AG04449 (cell line): Measurements from ENCODE around the gene NELL1.

ENCODE experiments used
- CTCF ChIA-PET: fragments of 350-600 bp; formaldehyde crosslinking; extraction: SDS; loops from one replicate; lab custom pipeline; 2021; ENCODE audit warnings: antibody characterized with exemption; lab: Yijun Ruan, JAX
- POLR2A ChIA-PET: fragments of 400-600, 350-600 bp; formaldehyde crosslinking; extraction: SDS; loops from one replicate; lab custom pipeline; 2020; ENCODE audit warnings: antibody characterized with exemption, inconsistent platforms; lab: Yijun Ruan, JAX
- DNase-seq: peaks from one replicate; pipeline ENCODE4 v3.0.0-alpha.2; 2010; ENCODE audit warnings: low read depth, low spot score
- H3K4me3 ChIP-seq: 2 replicates; pipeline ENCODE4 v1.5.1; 2011; ENCODE audit warnings: low read depth, mild to moderate bottlenecking, control low read depth, low read length
- TF ChIP-seq, protein P1 (sequence below): IDR thresholded peaks from one replicate; pipeline ENCODE4 v1.5.1; 2011; ENCODE audit warnings: mild to moderate bottlenecking, moderate library complexity, low read length, control low read depth, inconsistent platforms; ENCODE audit not compliant: insufficient read depth; ENCODE audit errors: missing control alignments

Gene NELL1

DNA sequence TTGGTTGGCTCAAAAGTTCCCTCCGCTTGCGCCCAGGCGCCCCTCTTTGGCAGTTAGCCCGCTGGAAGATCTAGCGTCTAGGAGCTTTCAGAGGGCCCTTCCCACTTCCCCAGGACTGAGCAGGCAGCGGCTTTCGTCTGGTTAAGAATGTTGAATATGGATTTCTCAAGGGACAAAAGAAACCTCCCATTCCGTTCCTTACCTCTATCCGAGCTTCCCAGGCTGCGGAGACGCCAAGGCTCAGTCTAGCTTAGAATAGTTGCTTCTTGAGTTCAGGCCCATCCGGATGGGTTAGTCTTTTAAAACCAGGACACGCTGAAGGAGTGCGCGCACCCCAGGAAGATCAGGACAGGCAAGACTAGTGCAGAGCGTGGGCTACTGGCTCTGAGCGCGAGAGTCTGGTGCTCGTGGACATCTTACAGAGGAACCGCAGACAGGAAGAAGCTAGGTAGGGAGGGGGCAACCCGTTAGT lies 1.6 kb downstream of the NELL1 start:
- DNase-seq = no peak
- ChIA-PET POLR2A (no interaction called here), CTCF (interaction anchor here (1.1 to 2.7 kb wide), 2 partner anchors 19 to 22 kb away, joined by 3 to 17 read pairs; no protein-coding TSS in a partner anchor)
- TF ChIP-seq, protein P1, sequence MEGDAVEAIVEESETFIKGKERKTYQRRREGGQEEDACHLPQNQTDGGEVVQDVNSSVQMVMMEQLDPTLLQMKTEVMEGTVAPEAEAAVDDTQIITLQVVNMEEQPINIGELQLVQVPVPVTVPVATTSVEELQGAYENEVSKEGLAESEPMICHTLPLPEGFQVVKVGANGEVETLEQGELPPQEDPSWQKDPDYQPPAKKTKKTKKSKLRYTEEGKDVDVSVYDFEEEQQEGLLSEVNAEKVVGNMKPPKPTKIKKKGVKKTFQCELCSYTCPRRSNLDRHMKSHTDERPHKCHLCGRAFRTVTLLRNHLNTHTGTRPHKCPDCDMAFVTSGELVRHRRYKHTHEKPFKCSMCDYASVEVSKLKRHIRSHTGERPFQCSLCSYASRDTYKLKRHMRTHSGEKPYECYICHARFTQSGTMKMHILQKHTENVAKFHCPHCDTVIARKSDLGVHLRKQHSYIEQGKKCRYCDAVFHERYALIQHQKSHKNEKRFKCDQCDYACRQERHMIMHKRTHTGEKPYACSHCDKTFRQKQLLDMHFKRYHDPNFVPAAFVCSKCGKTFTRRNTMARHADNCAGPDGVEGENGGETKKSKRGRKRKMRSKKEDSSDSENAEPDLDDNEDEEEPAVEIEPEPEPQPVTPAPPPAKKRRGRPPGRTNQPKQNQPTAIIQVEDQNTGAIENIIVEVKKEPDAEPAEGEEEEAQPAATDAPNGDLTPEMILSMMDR = no peak
- H3K4me3 ChIP-seq = no peak overlapping the region

DNA sequence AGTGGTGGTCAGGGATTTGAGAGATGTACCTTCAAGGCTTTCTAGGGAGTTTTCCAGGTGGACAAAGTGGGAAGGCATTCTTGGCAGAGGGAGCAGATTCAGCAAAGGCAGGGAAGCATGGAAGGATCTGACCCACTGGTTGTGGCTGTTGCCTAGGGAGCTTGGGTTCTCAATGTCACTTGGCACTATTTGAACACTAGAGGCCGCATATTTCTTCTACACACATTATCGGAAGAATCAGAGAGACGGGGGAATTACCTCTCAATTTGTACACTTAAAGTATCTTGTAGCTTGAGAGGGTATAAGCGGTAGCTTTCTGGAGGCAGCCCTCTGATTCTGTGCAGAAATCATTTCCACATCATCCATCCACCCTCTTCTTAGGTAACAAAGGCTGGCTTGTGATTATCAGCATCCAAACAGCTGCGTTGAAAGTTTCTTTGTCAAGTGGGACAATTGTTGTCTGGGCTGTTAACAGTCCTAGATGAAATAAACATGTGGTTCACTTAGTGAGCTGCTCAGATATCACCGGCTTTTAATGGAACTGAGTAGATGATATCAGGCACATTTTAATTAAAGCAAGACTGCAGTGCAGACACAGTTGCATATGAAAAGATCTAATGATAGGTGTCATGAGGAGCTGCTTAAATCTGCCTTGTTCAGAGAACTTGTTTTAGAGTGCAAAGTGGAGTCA lies 2.6 kb downstream of the NELL1 start:
- POLR2A ChIA-PET = no interaction called here
- CTCF ChIA-PET = interaction anchor here (0.8 to 2.7 kb wide), 5 partner anchors 8 to 27 kb away, joined by 3 to 17 read pairs (median 3); no protein-coding TSS in a partner anchor
- TF ChIP-seq, protein P1 = no peak
- DNase-seq = no peak
- H3K4me3 ChIP-seq = no peak overlapping the region

DNA sequence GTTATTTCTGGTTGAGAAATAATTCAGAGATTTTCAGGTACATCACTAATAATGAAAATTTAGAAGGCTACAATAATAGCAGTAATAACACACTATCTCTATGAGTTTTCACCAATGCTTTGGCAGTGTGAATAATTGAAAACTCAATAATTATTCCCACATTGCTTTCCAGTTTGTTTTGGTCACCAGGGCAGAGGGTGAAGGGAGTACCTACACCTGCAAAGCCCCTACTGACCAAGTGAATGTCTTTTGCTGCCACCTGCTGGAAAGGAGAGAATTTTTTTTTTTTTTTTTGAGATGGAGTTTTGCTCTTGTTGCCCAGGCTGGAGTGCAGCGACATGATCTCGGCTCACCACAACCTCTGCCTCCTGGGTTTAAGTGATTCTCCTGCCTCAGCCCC lies 3.2 kb downstream of the NELL1 start:
- DNase-seq = no peak
- no peak overlapping the region for H3K4me3 ChIP-seq
- TF ChIP-seq, protein P1 = peak; percentile 0
- POLR2A ChIA-PET = no interaction called here
- CTCF ChIA-PET = interaction anchor here (0.7 to 2.7 kb wide), 6 partner anchors 8 to 41 kb away, joined by 3 to 17 read pairs (median 4); no protein-coding TSS in a partner anchor

DNA sequence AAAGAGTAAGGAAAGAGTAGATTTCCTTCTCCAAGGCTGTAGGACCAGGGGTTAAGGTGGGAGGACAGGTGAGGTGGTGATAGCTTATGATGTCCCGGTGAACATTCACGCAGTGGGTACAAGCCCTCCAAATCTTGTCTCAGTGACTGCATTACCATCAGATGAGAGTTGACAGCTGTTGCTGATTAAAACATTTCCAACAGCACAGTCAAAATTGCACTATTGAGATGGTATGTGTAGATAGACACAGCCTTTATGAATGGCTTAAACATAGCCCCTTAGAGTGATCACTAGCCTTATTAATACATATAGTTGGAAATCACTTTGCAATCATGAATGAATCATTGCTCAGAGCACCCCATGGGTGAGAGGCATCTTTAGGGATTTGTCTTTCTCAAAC lies 7.3 kb downstream of the NELL1 start:
- TF ChIP-seq, protein P1 = no peak
- CTCF ChIA-PET = interaction anchor here (1.0 kb wide), 1 partner anchor 69 kb away, joined by 3 read pairs; no protein-coding TSS in a partner anchor
- no peak overlapping the region for H3K4me3 ChIP-seq
- POLR2A ChIA-PET = no interaction called here
- DNase-seq = no peak

DNA sequence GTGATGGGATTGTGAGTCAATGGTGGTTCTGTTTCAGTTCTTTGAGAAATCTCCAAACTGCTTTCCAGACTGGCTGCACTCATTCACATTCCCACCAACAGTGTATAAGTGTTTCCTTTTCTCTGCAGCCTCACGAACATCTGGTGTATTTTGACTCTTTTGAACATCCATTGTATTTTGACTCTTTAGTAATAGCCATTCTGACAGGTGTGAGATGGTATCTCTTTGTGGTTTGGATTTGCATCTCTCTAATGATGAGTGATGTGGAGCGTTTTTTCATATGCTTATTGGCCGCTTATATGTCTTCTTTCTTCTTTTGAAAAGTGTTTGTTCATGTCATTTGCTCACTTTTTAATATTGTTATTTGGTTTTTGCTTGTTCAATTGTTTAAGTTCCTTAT lies 19.4 kb downstream of the NELL1 start:
- POLR2A ChIA-PET = no interaction called here
- no peak for DNase-seq
- no peak overlapping the region for H3K4me3 ChIP-seq
- TF ChIP-seq, protein P1 = no peak
- CTCF ChIA-PET = no interaction called here

DNA sequence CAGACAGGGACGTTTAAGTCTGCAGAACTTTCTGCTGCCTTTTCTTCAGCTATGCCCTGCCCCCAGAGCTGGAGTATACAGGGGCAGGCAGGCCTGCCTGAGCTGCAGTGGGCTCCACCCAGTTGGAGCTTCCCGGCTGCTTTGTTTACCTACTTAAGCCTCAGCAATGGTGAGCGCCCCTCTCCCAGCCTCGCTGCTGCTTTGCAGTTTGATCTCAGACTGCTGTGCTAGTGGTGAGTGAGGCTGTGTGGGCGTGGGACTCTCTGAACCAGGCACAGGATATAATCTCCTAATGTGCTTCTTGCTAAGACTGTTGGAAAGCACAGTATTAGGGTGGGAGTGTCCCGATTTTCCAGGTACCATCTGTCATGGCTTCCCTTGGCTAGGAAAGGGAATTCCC lies 38.5 kb downstream of the NELL1 start:
- CTCF ChIA-PET = no interaction called here
- no peak overlapping the region for H3K4me3 ChIP-seq
- POLR2A ChIA-PET = no interaction called here
- TF ChIP-seq, protein P1 = no peak
- no peak for DNase-seq
